HUES64 (cell line): ENCODE measurements around the gene CEACAM7.

Source experiments
- H3K27ac ChIP-seq: 2 replicates; pipeline ENCODE4 v1.7.0; 2013; ENCODE audit warnings: low read depth, low read length, inconsistent platforms
- H3K27me3 ChIP-seq: 2 replicates; pipeline ENCODE4 v1.6.1; 2013; ENCODE audit warnings: mild to moderate bottlenecking, low read length; ENCODE audit not compliant: insufficient read depth
- H3K36me3 ChIP-seq: 2 replicates; pipeline ENCODE4 v1.6.1; 2013; ENCODE audit warnings: mild to moderate bottlenecking, low read length; ENCODE audit not compliant: insufficient read depth
- H3K4me1 ChIP-seq: 2 replicates; pipeline ENCODE4 v1.6.1; 2013; ENCODE audit warnings: mild to moderate bottlenecking, low read length, moderate library complexity; ENCODE audit not compliant: insufficient read depth
- H3K4me3 ChIP-seq: 2 replicates; pipeline ENCODE4 v1.5.1; 2013; ENCODE audit warnings: mild to moderate bottlenecking, low read length, moderate library complexity
- H3K9ac ChIP-seq: 2 replicates; pipeline ENCODE4 v1.6.1; 2013; ENCODE audit warnings: mild to moderate bottlenecking, low read depth, low read length
- H3K9me3 ChIP-seq: 2 replicates; pipeline ENCODE4 v1.6.1; 2013; ENCODE audit warnings: low read depth, low read length; ENCODE audit not compliant: insufficient read depth
- WGBS: fragments of 150-250, 120-280 bp; methylation state at CpG from one replicate; pipeline ENCODE4 v1.1.7; 2013; ENCODE audit warnings: missing lambda C conversion rate; 5-methylcytosine and 5-hydroxymethylcytosine counted together

Gene CEACAM7

GRCh38 chr19:41699231-41699967, 11.3 kb upstream of the CEACAM7 start:
- Histone ChIP-seq H3K4me3 (no peak overlapping the region), H3K4me1 (no peaks in the 10 kb centered on the region), H3K9ac (no peak overlapping the region), H3K27ac (no peak overlapping the region), H3K27me3 (no peaks in the 10 kb centered on the region), H3K36me3 (no peaks in the 10 kb centered on the region), H3K9me3 (peaks cover 4% of the 10 kb centered on the region; the same call in 1 of the 2 replicates)
- 74% methylated on average over 17 of the region's 17 CpGs for WGBS

- no peaks in the 10 kb centered on the region for H3K4me1 ChIP-seq
- H3K36me3 ChIP-seq, result no peaks in the 10 kb centered on the region
- WGBS, result 78% methylated on average over 1 of the region's 1 CpG
- no peak overlapping the region for H3K4me3 ChIP-seq
- peaks cover 4% of the 10 kb centered on the region; the same call in 1 of the 2 replicates for H3K9me3 ChIP-seq
- H3K9ac ChIP-seq, result no peak overlapping the region
- H3K27ac ChIP-seq, result no peak overlapping the region
- H3K27me3 ChIP-seq, result no peaks in the 10 kb centered on the region
Measured at GRCh38 chr19:41698746-41699230, 10.7 kb upstream of the CEACAM7 start.

- Histone ChIP-seq H3K4me3 (no peak overlapping the region), H3K9ac (no peak overlapping the region), H3K4me1 (no peaks in the 10 kb centered on the region), H3K27ac (no peak overlapping the region), H3K9me3 (peaks cover 4% of the 10 kb centered on the region; the same call in 1 of the 2 replicates), H3K27me3 (no peaks in the 10 kb centered on the region), H3K36me3 (no peaks in the 10 kb centered on the region)
- WGBS, result 56% methylated on average over 9 of the region's 9 CpGs
Measured at GRCh38 chr19:41697198-41697855, 9.3 kb upstream of the CEACAM7 start.

- Histone ChIP-seq H3K27me3 (no peaks in the 10 kb centered on the region), H3K27ac (no peak overlapping the region), H3K4me1 (no peaks in the 10 kb centered on the region), H3K9me3 (peaks cover 4% of the 10 kb centered on the region; the same call in 1 of the 2 replicates), H3K36me3 (no peaks in the 10 kb centered on the region), H3K9ac (no peak overlapping the region), H3K4me3 (no peak overlapping the region)
- WGBS, result 71% methylated on average over 7 of the region's 7 CpGs
Measured at GRCh38 chr19:41696402-41697197, 8.5 kb upstream of the CEACAM7 start.

- Histone ChIP-seq H3K4me1 (no peaks in the 10 kb centered on the region), H3K9me3 (peaks cover 4% of the 10 kb centered on the region; the same call in 1 of the 2 replicates), H3K27ac (no peak overlapping the region), H3K36me3 (no peaks in the 10 kb centered on the region), H3K27me3 (no peaks in the 10 kb centered on the region), H3K4me3 (no peak overlapping the region), H3K9ac (no peak overlapping the region)
- WGBS, result 64% methylated on average over 2 of the region's 2 CpGs
Measured at GRCh38 chr19:41695745-41696144, 7.7 kb upstream of the CEACAM7 start.

GRCh38 chr19:41694831-41695635, 7.0 kb upstream of the CEACAM7 start:
- Histone ChIP-seq H3K9me3 (peaks cover 4% of the 10 kb centered on the region; the same call in 1 of the 2 replicates), H3K27ac (no peak overlapping the region), H3K27me3 (no peaks in the 10 kb centered on the region), H3K4me1 (no peaks in the 10 kb centered on the region), H3K9ac (no peak overlapping the region), H3K36me3 (no peaks in the 10 kb centered on the region), H3K4me3 (no peak overlapping the region)
- WGBS, result 87% methylated on average over 8 of the region's 8 CpGs

DNA sequence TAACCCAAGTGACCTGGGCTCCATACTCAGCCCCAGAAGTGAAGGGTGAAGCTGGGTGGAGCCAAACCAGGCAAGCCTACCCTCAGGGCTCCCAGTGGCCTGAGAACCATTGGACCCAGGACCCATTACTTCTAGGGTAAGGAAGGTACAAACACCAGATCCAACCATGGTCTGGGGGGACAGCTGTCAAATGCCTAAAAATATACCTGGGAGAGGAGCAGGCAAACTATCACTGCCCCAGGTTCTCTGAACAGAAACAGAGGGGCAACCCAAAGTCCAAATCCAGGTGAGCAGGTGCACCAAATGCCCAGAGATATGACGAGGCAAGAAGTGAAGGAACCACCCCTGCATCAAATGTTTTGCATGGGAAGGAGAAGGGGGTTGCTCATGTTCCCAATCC, 6.1 kb upstream of the CEACAM7 start:
- WGBS, result 67% methylated on average over 1 of the region's 1 CpG
- Histone ChIP-seq H3K9ac (no peak overlapping the region), H3K27me3 (no peaks in the 10 kb centered on the region), H3K27ac (no peak overlapping the region), H3K36me3 (no peaks in the 10 kb centered on the region), H3K4me1 (no peaks in the 10 kb centered on the region), H3K9me3 (peaks cover 8% of the 10 kb centered on the region; the same call in 1 of the 2 replicates), H3K4me3 (no peak overlapping the region)

GRCh38 chr19:41691268-41691970, 3.3 kb upstream of the CEACAM7 start:
- WGBS, result 43% methylated on average over 20 of the region's 20 CpGs
- no peaks in the 10 kb centered on the region for H3K4me1 ChIP-seq
- no peak overlapping the region for H3K4me3 ChIP-seq
- no peak overlapping the region for H3K27ac ChIP-seq
- H3K9ac ChIP-seq, result no peak overlapping the region
- H3K9me3 ChIP-seq, result peaks cover 16% of the 10 kb centered on the region; the same call in 1 of the 2 replicates
- no peaks in the 10 kb centered on the region for H3K27me3 ChIP-seq
- H3K36me3 ChIP-seq, result no peaks in the 10 kb centered on the region

GRCh38 chr19:41690801-41691065, 2.7 kb upstream of the CEACAM7 start:
- no peak overlapping the region for H3K4me3 ChIP-seq
- no peaks in the 10 kb centered on the region for H3K36me3 ChIP-seq
- peaks cover 16% of the 10 kb centered on the region; the same call in 1 of the 2 replicates for H3K9me3 ChIP-seq
- no peak overlapping the region for H3K9ac ChIP-seq
- no peak overlapping the region for H3K27ac ChIP-seq
- H3K27me3 ChIP-seq, result no peaks in the 10 kb centered on the region
- 78% methylated on average over 3 of the region's 3 CpGs for WGBS
- no peaks in the 10 kb centered on the region for H3K4me1 ChIP-seq
